ENCODE measurements around the gene NUP54.

DNA sequence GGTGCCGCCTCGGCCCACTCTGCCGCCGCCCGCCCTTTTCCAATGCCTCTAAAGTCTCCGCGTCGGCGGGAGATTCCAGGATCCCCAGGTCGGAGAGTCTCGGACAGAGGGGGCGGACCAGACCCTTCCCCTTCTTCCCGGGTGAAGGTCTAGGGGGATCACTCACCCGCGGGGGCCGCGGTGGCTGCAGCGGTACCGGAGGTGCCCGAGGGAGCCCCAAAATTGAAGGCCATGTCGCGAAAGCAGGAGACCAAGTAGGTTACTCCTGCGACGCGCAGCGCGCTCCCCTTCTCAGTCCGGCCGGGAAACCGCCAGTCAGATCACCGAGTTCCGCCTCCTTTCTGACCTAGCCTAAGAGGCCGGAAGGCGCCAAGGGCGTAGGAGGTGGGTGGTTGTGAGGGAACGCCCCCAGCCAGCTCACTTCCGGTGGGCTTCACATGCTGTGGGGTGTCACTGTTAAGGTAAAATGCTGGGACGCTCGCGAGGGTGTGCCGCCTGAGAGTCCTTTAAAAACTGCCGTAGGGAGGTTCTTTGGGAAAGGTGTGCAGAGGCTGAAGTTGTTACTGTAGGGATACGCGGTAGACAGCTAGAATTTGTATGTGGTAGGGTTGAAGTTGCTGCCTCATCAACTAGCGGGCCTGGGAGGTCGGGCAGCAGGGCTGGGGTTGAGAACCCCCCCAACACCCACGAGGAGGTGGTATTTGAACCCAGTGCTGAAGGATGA lies at the start of gene NUP54:
- TF ChIP-seq, protein P1, sequence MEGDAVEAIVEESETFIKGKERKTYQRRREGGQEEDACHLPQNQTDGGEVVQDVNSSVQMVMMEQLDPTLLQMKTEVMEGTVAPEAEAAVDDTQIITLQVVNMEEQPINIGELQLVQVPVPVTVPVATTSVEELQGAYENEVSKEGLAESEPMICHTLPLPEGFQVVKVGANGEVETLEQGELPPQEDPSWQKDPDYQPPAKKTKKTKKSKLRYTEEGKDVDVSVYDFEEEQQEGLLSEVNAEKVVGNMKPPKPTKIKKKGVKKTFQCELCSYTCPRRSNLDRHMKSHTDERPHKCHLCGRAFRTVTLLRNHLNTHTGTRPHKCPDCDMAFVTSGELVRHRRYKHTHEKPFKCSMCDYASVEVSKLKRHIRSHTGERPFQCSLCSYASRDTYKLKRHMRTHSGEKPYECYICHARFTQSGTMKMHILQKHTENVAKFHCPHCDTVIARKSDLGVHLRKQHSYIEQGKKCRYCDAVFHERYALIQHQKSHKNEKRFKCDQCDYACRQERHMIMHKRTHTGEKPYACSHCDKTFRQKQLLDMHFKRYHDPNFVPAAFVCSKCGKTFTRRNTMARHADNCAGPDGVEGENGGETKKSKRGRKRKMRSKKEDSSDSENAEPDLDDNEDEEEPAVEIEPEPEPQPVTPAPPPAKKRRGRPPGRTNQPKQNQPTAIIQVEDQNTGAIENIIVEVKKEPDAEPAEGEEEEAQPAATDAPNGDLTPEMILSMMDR (conservative IDR thresholded peaks at IDR 0.05; ENCODE audit: low read depth, low read length): no peak
- no peak for TF ChIP-seq EZH2 (IDR thresholded peaks at IDR 0.05; ENCODE audit: borderline replicate concordance, low read depth, low read length, poor library complexity, severe bottlenecking)

Measured in A673 (cell line).